Astrocyte (in vitro differentiated cells and primary cell): Measurements from ENCODE around the gene SFMBT2. TPM values are rescaled to one million over a fixed set of nuclear protein-coding genes. Genes with fewer than 3 reads are reported as not detected.

Experiments used
- DNase-seq: peaks from one replicate; pipeline ENCODE4 v3.0.0-alpha.2; 2010; ENCODE audit warnings: low read depth
- FAIRE-seq: peaks from 2 replicates; lab custom pipeline; 2011; peaks lifted over from hg19 to GRCh38; lab: Jason Lieb, UNC
- H2AFZ ChIP-seq: 2 replicates; pipeline ENCODE4 v1.6.0; 2012; ENCODE audit warnings: low read depth, low read length, inconsistent platforms
- H3K27ac ChIP-seq: 2 replicates; pipeline ENCODE4 v1.5.1; 2011; ENCODE audit warnings: low read depth, low read length, inconsistent platforms
- H3K27me3 ChIP-seq: 2 replicates; pipeline ENCODE4 v1.6.0; 2011; ENCODE audit warnings: low read length, inconsistent platforms; ENCODE audit not compliant: insufficient read depth
- H3K36me3 ChIP-seq: 2 replicates; pipeline ENCODE4 v1.5.1; 2011; ENCODE audit warnings: low read length, inconsistent platforms; ENCODE audit not compliant: insufficient read depth
- H3K4me1 ChIP-seq: 2 replicates; pipeline ENCODE4 v1.5.1; 2011; ENCODE audit warnings: low read length, inconsistent platforms; ENCODE audit not compliant: insufficient read depth
- H3K4me2 ChIP-seq: 2 replicates; pipeline ENCODE4 v1.6.0; 2012; ENCODE audit warnings: low read length, inconsistent platforms
- H3K4me3 ChIP-seq: 2 replicates; pipeline ENCODE4 v1.5.1; 2011; ENCODE audit warnings: low read depth, mild to moderate bottlenecking, low read length, inconsistent platforms; ENCODE audit not compliant: insufficient read depth
- H3K79me2 ChIP-seq: 2 replicates; pipeline ENCODE4 v1.6.0; 2012; ENCODE audit warnings: mild to moderate bottlenecking, low read length, inconsistent platforms; ENCODE audit not compliant: insufficient read depth
- H3K9ac ChIP-seq: 2 replicates; pipeline ENCODE4 v1.6.0; 2012; ENCODE audit warnings: mild to moderate bottlenecking, low read length, inconsistent platforms
- H3K9me3 ChIP-seq: 2 replicates; pipeline ENCODE4 v1.5.1; 2012; ENCODE audit warnings: low read depth, mild to moderate bottlenecking, low read length, inconsistent platforms; ENCODE audit not compliant: insufficient read depth
- H4K20me1 ChIP-seq: 2 replicates; pipeline ENCODE4 v1.6.0; 2012; ENCODE audit warnings: low read length, inconsistent platforms; ENCODE audit not compliant: insufficient read depth
- H3K27ac Mint-ChIP-seq: one replicate; pipeline ENCODE4 v1.8.0; 2021; ENCODE audit warnings: mild to moderate bottlenecking, mixed read lengths; ENCODE audit not compliant: unreplicated experiment
- H3K27me3 Mint-ChIP-seq: one replicate; pipeline ENCODE4 v1.8.0; 2021; ENCODE audit warnings: low read depth, mixed read lengths; ENCODE audit not compliant: unreplicated experiment
- H3K36me3 Mint-ChIP-seq: one replicate; pipeline ENCODE4 v1.8.0; 2021; ENCODE audit warnings: low read depth, mixed read lengths; ENCODE audit not compliant: unreplicated experiment
- H3K4me1 Mint-ChIP-seq: one replicate; pipeline ENCODE4 v1.8.0; 2021; ENCODE audit warnings: low read depth, mixed read lengths; ENCODE audit not compliant: unreplicated experiment
- H3K4me3 Mint-ChIP-seq: one replicate; pipeline ENCODE4 v1.8.0; 2021; ENCODE audit warnings: mild to moderate bottlenecking, moderate library complexity, mixed read lengths; ENCODE audit not compliant: unreplicated experiment
- H3K9me3 Mint-ChIP-seq: one replicate; pipeline ENCODE4 v1.8.0; 2021; ENCODE audit warnings: mild to moderate bottlenecking, mixed read lengths; ENCODE audit not compliant: unreplicated experiment
- CTCF ChIP-seq: IDR thresholded peaks from 2 replicates; pipeline ENCODE4 v1.5.1; 2011; ENCODE audit warnings: low read depth, mild to moderate bottlenecking, inconsistent platforms, low read length, moderate library complexity; ENCODE audit not compliant: insufficient read depth
- EZH2 ChIP-seq: IDR thresholded peaks from 2 replicates; pipeline ENCODE4 v1.6.1; 2012; ENCODE audit warnings: mild to moderate bottlenecking, low read length, inconsistent platforms; ENCODE audit not compliant: insufficient read depth
- total RNA-seq: library from RNA; stranded (reverse); gene quantifications from 2 replicates; pipeline ENCODE4 v1.2.1, GENCODE V29; 2021

The SFMBT2 gene
- total RNA-seq, 1 donor from 2014 or later, result 3.9 TPM

GRCh38 chr10:7206412-7207100 lies 204.3 kb downstream of the SFMBT2 start:
- Mint-ChIP-seq H3K27ac (no peak overlapping the region), H3K4me1 (no peaks in the 10 kb centered on the region), H3K27me3 (peaks cover 2% of the 10 kb centered on the region), H3K9me3 (no peaks in the 10 kb centered on the region), H3K36me3 (peaks cover 10% of the 10 kb centered on the region), H3K4me3 (no peak overlapping the region)
- Histone ChIP-seq H3K79me2 (no peaks in the 10 kb centered on the region), H2AFZ (no peak overlapping the region), H3K4me3 (no peak overlapping the region), H3K36me3 (no peaks in the 10 kb centered on the region), H4K20me1 (no peaks in the 10 kb centered on the region), H3K4me1 (no peaks in the 10 kb centered on the region), H3K9me3 (no peaks in the 10 kb centered on the region), H3K27me3 (no peaks in the 10 kb centered on the region), H3K9ac (no peak overlapping the region), H3K4me2 (no peak overlapping the region), H3K27ac (no peak overlapping the region)
- FAIRE-seq (no peak), DNase-seq (no peak)
- TF ChIP-seq EZH2, result no peak
- no peak for TF ChIP-seq CTCF

- Histone ChIP-seq H2AFZ (no peak overlapping the region), H4K20me1 (no peaks in the 10 kb centered on the region), H3K27ac (no peak overlapping the region), H3K4me3 (no peak overlapping the region), H3K27me3 (no peaks in the 10 kb centered on the region), H3K79me2 (no peaks in the 10 kb centered on the region), H3K9me3 (no peaks in the 10 kb centered on the region), H3K9ac (no peak overlapping the region), H3K4me2 (no peak overlapping the region), H3K36me3 (no peaks in the 10 kb centered on the region), H3K4me1 (no peaks in the 10 kb centered on the region)
- Mint-ChIP-seq H3K27ac (no peak overlapping the region), H3K36me3 (peaks cover 10% of the 10 kb centered on the region), H3K4me3 (no peak overlapping the region), H3K9me3 (no peaks in the 10 kb centered on the region), H3K27me3 (peaks cover 2% of the 10 kb centered on the region), H3K4me1 (no peaks in the 10 kb centered on the region)
- DNase-seq, result no peak
- no peak for TF ChIP-seq EZH2
- no peak for TF ChIP-seq CTCF
- no peak for FAIRE-seq
Observed at GRCh38 chr10:7205656-7206055, 205.2 kb downstream of the SFMBT2 start.

- no peaks in the 10 kb centered on the region for H4K20me1 ChIP-seq
Observed at GRCh38 chr10:7202793-7203355, 208.0 kb downstream of the SFMBT2 start.

More at GRCh38 chr10:7202793-7203355, 208.0 kb downstream of the SFMBT2 start:
- H3K4me3 ChIP-seq, result no peak overlapping the region
- H3K27me3 ChIP-seq, result no peaks in the 10 kb centered on the region
- H3K4me2 ChIP-seq, result no peak overlapping the region
- DNase-seq, result no peak
- H3K27ac ChIP-seq, result no peak overlapping the region
- H3K4me3 Mint-ChIP-seq, result no peak overlapping the region
- H3K79me2 ChIP-seq, result no peaks in the 10 kb centered on the region
- no peak overlapping the region for H2AFZ ChIP-seq
- no peak for TF ChIP-seq CTCF
- TF ChIP-seq EZH2, result no peak
- no peaks in the 10 kb centered on the region for H3K9me3 Mint-ChIP-seq
- FAIRE-seq, result no peak
- H3K36me3 Mint-ChIP-seq, result peaks cover 10% of the 10 kb centered on the region
- H3K4me1 ChIP-seq, result no peaks in the 10 kb centered on the region
- H3K27ac Mint-ChIP-seq, result no peak overlapping the region
- peaks cover 2% of the 10 kb centered on the region for H3K27me3 Mint-ChIP-seq
- H3K36me3 ChIP-seq, result no peaks in the 10 kb centered on the region
- no peak overlapping the region for H3K9ac ChIP-seq
- H3K9me3 ChIP-seq, result no peaks in the 10 kb centered on the region
- H3K4me1 Mint-ChIP-seq, result peaks cover 2% of the 10 kb centered on the region
